Measurements from ENCODE around the gene VPS54.
"Not testable (repeated sequence)": the region's sequence is repeated elsewhere in the genome, so short reads cannot be mapped to it uniquely, and the experiment has no call there.

VPS54 gene

GRCh38 chr2:63932104-63932503, 87.1 kb downstream of the VPS54 start:
- not testable (repeated sequence) for DNase-seq (ENCODE audit: low read depth, low spot score); H3K27ac ChIP-seq

GRCh38 chr2:63926815-63927214, 92.4 kb downstream of the VPS54 start:
- DNase-seq (ENCODE audit: low read depth, low spot score), result no peak
- H3K27ac ChIP-seq, result no peak overlapping the region

- H3K27ac ChIP-seq, result no peak overlapping the region
- DNase-seq (ENCODE audit: low read depth, low spot score), result no peak
Measured at GRCh38 chr2:63914311-63914710, 104.9 kb downstream of the VPS54 start.

GRCh38 chr2:63903003-63903402, 116.2 kb downstream of the VPS54 start:
- no peak for DNase-seq (ENCODE audit: low read depth, low spot score)
- no peak overlapping the region for H3K27ac ChIP-seq

GRCh38 chr2:63902149-63902548, 117.1 kb downstream of the VPS54 start:
- no peak for DNase-seq (ENCODE audit: low read depth, low spot score)
- H3K27ac ChIP-seq, result no peak overlapping the region

- no peak overlapping the region for H3K27ac ChIP-seq
Measured at GRCh38 chr2:63899639-63900038, 119.6 kb downstream of the VPS54 start.

GRCh38 chr2:63898839-63899238, 120.4 kb downstream of the VPS54 start:
- H3K27ac ChIP-seq, result no peak overlapping the region
- DNase-seq (ENCODE audit: low read depth, low spot score), result no peak

More at GRCh38 chr2:63899639-63900038, 119.6 kb downstream of the VPS54 start:
- DNase-seq (ENCODE audit: low read depth, low spot score), result no peak

- no peak for DNase-seq (ENCODE audit: low read depth, low spot score)
- no peak overlapping the region for H3K27ac ChIP-seq
Measured at GRCh38 chr2:63894167-63894566, 125.1 kb downstream of the VPS54 start.

GRCh38 chr2:63893163-63893562, 126.1 kb downstream of the VPS54 start:
- H3K27ac ChIP-seq, result no peak overlapping the region
- DNase-seq (ENCODE audit: low read depth, low spot score), result no peak

- peak overlapping the region; percentile 1 for H3K27ac ChIP-seq
- no peak for DNase-seq (ENCODE audit: low read depth, low spot score)
Measured at GRCh38 chr2:63891488-63892030, 127.7 kb downstream of the VPS54 start.

- no peak overlapping the region for H3K27ac ChIP-seq
- DNase-seq (ENCODE audit: low read depth, low spot score), result no peak
Measured at GRCh38 chr2:63890678-63891077, 128.6 kb downstream of the VPS54 start.

GRCh38 chr2:63888490-63889402, 130.5 kb downstream of the VPS54 start:
- no peak overlapping the region for H3K27ac ChIP-seq
- no peak for DNase-seq (ENCODE audit: low read depth, low spot score)

- no peak for DNase-seq (ENCODE audit: low read depth, low spot score)
- no peak overlapping the region for H3K27ac ChIP-seq
Measured at GRCh38 chr2:63888053-63888452, 131.2 kb downstream of the VPS54 start.

GRCh38 chr2:63886445-63886844, 132.8 kb downstream of the VPS54 start:
- no peak overlapping the region for H3K27ac ChIP-seq
- no peak for DNase-seq (ENCODE audit: low read depth, low spot score)

- DNase-seq (ENCODE audit: low read depth, low spot score), result no peak
- no peak overlapping the region for H3K27ac ChIP-seq
Measured at GRCh38 chr2:63882395-63883105, 136.7 kb downstream of the VPS54 start.

- no peak overlapping the region for H3K27ac ChIP-seq
- no peak for DNase-seq (ENCODE audit: low read depth, low spot score)
Measured at GRCh38 chr2:63881205-63881604, 138.0 kb downstream of the VPS54 start.

GRCh38 chr2:63880625-63881024, 138.6 kb downstream of the VPS54 start:
- H3K27ac ChIP-seq, result no peak overlapping the region
- no peak for DNase-seq (ENCODE audit: low read depth, low spot score)

- H3K27ac ChIP-seq, result no peak overlapping the region
- DNase-seq (ENCODE audit: low read depth, low spot score), result no peak
Measured at GRCh38 chr2:63879876-63880433, 139.3 kb downstream of the VPS54 start.

- DNase-seq (ENCODE audit: low read depth, low spot score), result no peak
- H3K27ac ChIP-seq, result no peak overlapping the region
Measured at GRCh38 chr2:63878486-63878885, 140.7 kb downstream of the VPS54 start.

GRCh38 chr2:63876311-63876710, 142.9 kb downstream of the VPS54 start:
- peak overlapping the region; percentile 64 for H3K27ac ChIP-seq
- DNase-seq (ENCODE audit: low read depth, low spot score), result no peak
